GM12865 (cell line): ENCODE results near the gene TNIP1.
A peak's percentile ranks its signal among the peaks of the same experiment; 100 is the strongest.

ENCODE experiments used
- DNase-seq: peaks from one replicate; pipeline ENCODE4 v3.0.0; 2010; ENCODE audit warnings: low read depth
- H3K4me3 ChIP-seq: 2 replicates; pipeline ENCODE4 v1.5.1; 2011; ENCODE audit warnings: mild to moderate bottlenecking, low read depth, low read length, control low read depth
- TF ChIP-seq, protein P1 (sequence below): IDR thresholded peaks from 2 replicates; pipeline ENCODE4 v1.5.1; 2011; ENCODE audit warnings: low read length, control low read depth, low read depth, inconsistent platforms; ENCODE audit not compliant: insufficient read depth; ENCODE audit errors: missing control alignments

Gene TNIP1

DNA sequence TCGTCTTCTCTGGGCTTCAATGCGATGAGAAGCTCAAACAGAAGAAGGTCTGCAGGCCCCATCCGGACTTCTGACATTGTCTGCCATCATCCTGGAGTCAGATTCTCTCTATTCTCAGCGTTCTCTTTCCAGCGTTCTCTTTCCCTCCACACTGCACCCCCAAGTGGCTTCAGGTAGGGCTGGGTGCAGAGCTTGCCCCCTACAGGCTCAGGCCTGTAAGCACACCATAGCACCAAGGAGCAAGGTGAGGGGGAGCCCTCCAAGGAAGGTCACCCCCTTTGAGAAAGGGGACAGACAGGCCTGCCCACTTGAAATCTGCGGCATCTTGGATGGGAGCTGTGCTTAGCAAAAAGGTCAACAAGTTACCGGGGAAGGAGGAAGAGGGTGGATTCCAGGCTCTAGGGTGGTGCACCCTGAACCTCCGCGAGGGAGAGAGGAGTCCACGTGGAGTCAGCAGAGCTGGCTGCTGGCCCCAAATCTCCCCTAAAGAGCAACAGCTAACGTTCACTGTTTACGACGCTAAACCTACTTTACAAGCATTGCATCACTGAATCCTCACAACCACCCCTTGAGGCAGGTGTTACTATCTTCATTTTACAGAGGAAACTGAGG, 32.9 kb downstream of the TNIP1 start:
- no peak overlapping the region for H3K4me3 ChIP-seq
- TF ChIP-seq, protein P1, sequence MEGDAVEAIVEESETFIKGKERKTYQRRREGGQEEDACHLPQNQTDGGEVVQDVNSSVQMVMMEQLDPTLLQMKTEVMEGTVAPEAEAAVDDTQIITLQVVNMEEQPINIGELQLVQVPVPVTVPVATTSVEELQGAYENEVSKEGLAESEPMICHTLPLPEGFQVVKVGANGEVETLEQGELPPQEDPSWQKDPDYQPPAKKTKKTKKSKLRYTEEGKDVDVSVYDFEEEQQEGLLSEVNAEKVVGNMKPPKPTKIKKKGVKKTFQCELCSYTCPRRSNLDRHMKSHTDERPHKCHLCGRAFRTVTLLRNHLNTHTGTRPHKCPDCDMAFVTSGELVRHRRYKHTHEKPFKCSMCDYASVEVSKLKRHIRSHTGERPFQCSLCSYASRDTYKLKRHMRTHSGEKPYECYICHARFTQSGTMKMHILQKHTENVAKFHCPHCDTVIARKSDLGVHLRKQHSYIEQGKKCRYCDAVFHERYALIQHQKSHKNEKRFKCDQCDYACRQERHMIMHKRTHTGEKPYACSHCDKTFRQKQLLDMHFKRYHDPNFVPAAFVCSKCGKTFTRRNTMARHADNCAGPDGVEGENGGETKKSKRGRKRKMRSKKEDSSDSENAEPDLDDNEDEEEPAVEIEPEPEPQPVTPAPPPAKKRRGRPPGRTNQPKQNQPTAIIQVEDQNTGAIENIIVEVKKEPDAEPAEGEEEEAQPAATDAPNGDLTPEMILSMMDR: peak; percentile 80
- peak; percentile 33 for DNase-seq

DNA sequence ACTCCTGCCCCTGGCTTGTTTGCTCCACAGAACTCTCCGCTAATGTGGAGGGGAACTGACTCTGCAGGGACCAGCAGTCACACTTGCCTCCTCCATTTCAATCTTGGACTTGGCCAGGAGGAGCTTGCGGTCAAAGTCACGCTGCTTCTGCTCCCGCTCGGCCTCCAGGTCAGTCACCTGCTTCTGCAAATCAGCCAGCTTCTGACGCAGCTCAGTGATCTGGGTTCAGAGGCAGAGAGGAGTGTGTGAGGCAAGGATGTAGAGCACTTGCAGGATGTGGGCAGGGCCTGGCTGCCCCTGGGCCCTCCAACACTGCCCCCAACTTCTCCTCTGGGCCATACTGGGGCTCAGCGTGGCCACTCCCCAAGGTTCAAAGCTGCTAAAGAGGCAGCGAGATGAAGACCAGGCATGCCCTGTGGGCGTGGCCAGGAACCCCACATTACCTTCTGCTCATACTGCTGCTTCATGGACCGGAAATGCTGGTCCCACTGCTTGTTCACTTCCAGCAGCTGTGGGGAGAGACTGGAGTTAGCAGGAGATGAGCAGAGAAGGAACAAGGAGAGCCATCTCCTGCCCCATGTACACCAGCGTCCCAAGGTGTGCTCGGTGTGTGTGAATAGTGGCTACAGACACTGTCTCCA, 38.3 kb downstream of the TNIP1 start:
- TF ChIP-seq, protein P1: no peak
- no peak for DNase-seq

DNA sequence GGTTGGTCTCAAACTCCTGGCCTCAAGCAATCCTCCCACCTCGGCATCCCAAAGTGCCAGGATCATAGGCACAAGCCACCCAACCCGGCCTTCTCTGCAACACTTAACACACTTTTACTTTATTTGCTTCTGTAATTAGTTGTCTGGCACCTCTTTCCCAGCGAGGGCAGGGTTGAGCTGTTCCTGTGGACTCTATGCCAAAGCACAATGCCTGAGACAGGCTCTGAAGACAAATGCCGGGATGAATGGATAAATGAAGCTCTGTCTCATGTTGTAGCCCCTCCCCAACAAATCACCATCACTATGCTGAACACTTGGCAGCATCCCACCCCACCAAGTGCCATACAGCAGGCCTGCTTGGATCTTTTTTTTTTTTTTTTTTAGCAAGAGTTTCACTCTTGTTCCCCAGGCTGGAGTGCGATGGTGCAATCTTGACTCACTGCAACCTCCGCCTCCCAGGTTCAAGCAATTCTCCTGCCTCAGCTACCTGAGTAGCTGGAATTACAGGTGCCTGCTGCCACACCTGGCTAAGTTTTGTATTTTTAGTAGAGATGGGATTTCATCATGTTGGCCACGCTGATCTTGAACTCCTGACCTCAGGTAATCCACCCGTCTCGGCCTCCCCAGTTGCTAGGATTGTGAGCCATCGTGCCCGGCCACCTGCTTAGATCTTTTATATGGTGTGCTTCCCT, 39.1 kb downstream of the TNIP1 start:
- H3K4me3 ChIP-seq: no peak overlapping the region
- TF ChIP-seq, protein P1: no peak
- no peak for DNase-seq

More for the DNA sequence above, 38.3 kb downstream of the TNIP1 start:
- no peak overlapping the region for H3K4me3 ChIP-seq

DNA sequence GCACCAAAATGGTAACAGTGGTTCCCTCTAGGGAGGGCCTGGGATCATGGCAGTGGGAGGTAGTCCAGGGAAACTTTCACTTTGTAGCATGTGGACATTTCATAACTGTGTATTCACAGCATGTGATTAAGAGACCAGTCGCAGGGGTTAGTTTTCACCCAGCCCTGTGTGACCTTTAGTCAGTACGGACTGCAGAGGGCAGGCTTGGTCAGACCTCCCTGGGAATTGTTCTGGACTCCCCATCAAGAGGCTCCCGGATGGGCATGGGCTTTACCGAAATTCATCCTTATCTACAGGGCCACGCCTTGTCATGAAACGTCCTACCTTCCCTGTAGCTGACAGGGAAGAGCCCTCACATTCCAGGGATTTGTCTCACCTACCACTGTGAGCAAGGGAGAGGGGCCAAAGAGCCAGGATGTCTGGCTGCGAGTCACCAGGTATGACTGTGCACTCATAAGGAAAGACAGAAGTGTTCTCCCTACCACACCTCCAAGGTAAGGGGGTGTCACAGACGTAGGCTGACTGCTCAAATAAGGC, 40.6 kb downstream of the TNIP1 start:
- no peak for DNase-seq
- no peak overlapping the region for H3K4me3 ChIP-seq
- TF ChIP-seq, protein P1: no peak

DNA sequence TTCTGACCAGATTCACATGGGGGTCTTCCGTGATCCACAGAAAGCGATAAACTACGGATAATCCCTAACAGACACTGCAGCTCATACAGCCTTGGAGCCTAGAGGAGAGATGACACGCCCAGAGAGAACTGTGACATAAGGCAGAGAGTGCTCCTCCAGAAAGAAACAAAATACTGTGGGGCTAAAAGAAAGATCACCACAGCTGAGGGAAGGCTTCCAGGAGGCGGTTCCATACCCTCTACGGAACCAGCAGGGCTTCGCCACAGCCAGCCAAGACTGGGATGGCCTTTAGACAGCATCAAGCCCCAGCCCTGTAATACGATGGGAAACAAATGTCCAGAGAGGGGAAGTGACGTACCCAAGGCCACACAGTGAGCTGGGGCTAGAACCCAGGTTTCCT, 41.2 kb downstream of the TNIP1 start:
- TF ChIP-seq, protein P1: no peak
- H3K4me3 ChIP-seq: no peak overlapping the region
- DNase-seq: no peak

DNA sequence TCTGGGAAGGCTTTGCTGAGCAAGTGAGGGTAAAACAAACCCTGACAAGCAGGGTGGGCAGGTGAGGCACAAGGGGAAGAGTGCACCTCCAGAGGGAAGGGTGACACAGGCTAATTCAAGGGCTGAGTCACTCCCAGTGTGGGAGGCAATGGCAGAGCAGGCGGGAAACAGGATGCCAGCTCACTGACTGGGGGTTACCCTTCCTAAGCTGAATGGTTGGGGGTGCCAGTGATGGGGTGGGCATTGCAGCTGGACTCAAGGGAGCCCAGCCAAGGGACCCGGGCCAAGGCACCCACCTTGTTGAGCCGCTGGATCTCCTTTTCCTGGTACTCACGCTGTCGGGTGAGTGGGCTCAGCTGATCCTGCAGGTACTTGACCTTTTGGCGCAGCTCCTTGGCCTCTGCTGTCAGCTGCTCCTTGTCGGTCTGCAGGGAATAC, 42.0 kb downstream of the TNIP1 start:
- TF ChIP-seq, protein P1: no peak
- DNase-seq: no peak

DNA sequence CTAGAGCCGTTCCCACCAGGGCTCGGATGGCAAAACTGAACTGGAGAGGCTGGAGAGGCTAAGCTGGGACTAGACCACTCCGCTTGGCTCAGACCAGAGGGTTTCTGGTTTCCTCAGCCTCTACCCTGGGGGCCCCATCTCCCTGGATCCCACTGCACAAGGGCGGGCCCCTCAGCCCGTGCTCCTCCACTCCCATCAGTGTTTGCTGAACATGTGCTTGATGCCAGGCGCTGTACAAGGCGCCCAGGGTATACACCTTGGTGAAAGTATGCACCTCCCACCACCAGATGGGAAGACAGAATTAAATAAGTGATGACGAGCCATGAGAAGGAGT, 42.5 kb downstream of the TNIP1 start:
- no peak overlapping the region for H3K4me3 ChIP-seq
- TF ChIP-seq, protein P1: no peak
- DNase-seq: no peak

More for the DNA sequence above, 42.0 kb downstream of the TNIP1 start:
- H3K4me3 ChIP-seq: no peak overlapping the region
